Heart right ventricle (tissue), 16 donors: ENCODE data around the gene NADSYN1. TPM values are rescaled to one million over a fixed set of nuclear protein-coding genes. Genes with fewer than 3 reads are reported as not detected.

Source experiments
- ATAC-seq, 8 donors: fragments of 200-7000 bp; cut with Tn5 transposase; one replicate each; pipeline ENCODE4 v1.9.1; 2020; ENCODE audit warnings: mild to moderate bottlenecking in 8 of 8, moderate library complexity in 8 of 8, moderate number of reproducible peaks in 1 of 8
- DNase-seq, 2 donors: peaks; one replicate each; pipeline ENCODE4 v3.0.0-alpha.2; 2020
- H3K27ac ChIP-seq, 10 donors: fragments of 200-600 bp; sonication (generic) in 2 of 10; one replicate each; pipeline versions ENCODE4 v1.5.0 to v1.8.0; 2020 to 2022; ENCODE audit warnings: mild to moderate bottlenecking in 3 of 10
- H3K27me3 ChIP-seq, 7 donors: fragments of 200-600 bp; one replicate each; pipeline ENCODE4 v1.8.0; 2021 to 2022; ENCODE audit warnings: mild to moderate bottlenecking in 2 of 7
- H3K36me3 ChIP-seq, 9 donors: fragments of 200-600 bp; sonication (generic) in 1 of 9; one replicate each; pipeline versions ENCODE4 v1.5.0 to v1.8.0; 2020 to 2022; ENCODE audit warnings: mild to moderate bottlenecking in 2 of 9
- H3K4me1 ChIP-seq, 9 donors: fragments of 200-600 bp; sonication (generic) in 1 of 9; one replicate each; pipeline versions ENCODE4 v1.5.0 to v1.8.0; 2020 to 2022; ENCODE audit warnings: mild to moderate bottlenecking in 4 of 9
- H3K4me3 ChIP-seq, 10 donors: fragments of 200-600 bp; sonication (generic) in 2 of 10; one replicate each; pipeline versions ENCODE4 v1.5.0 to v1.8.0; 2020 to 2022; ENCODE audit warnings: mild to moderate bottlenecking in 7 of 10, moderate library complexity in 2 of 10
- H3K9me3 ChIP-seq, 11 donors: fragments of 200-600 bp in 10 of 11; sonication (generic) in 2 of 11; one replicate each; pipeline versions ENCODE4 v1.5.0 to v1.8.0; 2013 to 2022; ENCODE audit warnings: mild to moderate bottlenecking in 2 of 11, control low read depth in 1 of 11, moderate library complexity in 1 of 11
- CTCF ChIP-seq, 9 donors: fragments of 200-600 bp; sonication (generic) in 2 of 9; IDR thresholded peaks; one replicate each; pipeline versions ENCODE4 v1.5.0 to v1.8.0; 2021 to 2022; ENCODE audit warnings: antibody characterized with exemption in 9 of 9, mild to moderate bottlenecking in 5 of 9, moderate library complexity in 1 of 9
- WGBS, 2 donors: extraction: QIAGEN DNeasy Blood & Tissue Kit; methylation state at CpG; one replicate each; pipeline ENCODE4 v1.1.7; 2013; ENCODE audit warnings: inconsistent platforms in 1 of 2; 5-methylcytosine and 5-hydroxymethylcytosine counted together
- intact Hi-C, 10 donors: fragments of 100-400 bp; cut with DNase I; formaldehyde crosslinking; loops; one replicate each; pipeline versions ENCODE4 v1.11.1 to v1.14.2; 2022
- polyA plus RNA-seq, 2 donors: library from polyadenylated mRNA; stranded (reverse); fragments of 200-250 nt; gene quantifications; one replicate each; pipeline ENCODE4 v1.2.3, GENCODE V29; 2013
- total RNA-seq, 10 donors: library from RNA; stranded (reverse); fragmentation: NEBNext Ultra II Directional in 3 of 10; extraction: Animal tissue kit (Norgen Biotek cat#: 25700) in 3 of 10; gene quantifications; one replicate each; pipeline versions ENCODE4 v1.2.1 to v1.2.4, GENCODE V29; 2021 to 2023
- donor health status: Arrhythmogenic right ventricular cardiomyopathy.
- donor health status: ischemic (EF 13 %, LVEDD 7.1; RV severe dilation, severe dysfunction).
- donor health status: healthy with polysubstance abuse.
- donor health status: DM: no; HTN: yes; CAD: no.
- donor health status: DM: no; HTN: no; CAD: no.
- donor health status: ischemic (EF 25% LVEDD 6.9; RV normal size, moderate dysfunction).
- donor health status: ischemic (EF 25% LVEDD 5.7; RV mildly dilated, moderate dysfunction).
- donor health status: healthy.
- donor health status: DM: yes; HTN: yes; CAD: no.
- donor health status: Ischemic cardiomyopathy.
- donor health status: ischemic (EF 35%, LVEDD 5.7; RV mildly dilated, moderate dysfunction).
- donor health status: nonischemic (EF 11% LVEDD 7.7; RV severe dilation, severe dysfunction).
- donor health status: DM: yes; HTN: yes; CAD: no.
- donor health status: PGD.
- donor health status: ischemic (EF 29% LVEDD 5.4; RV normal size, mild dysfunction).
- donor health status: nonischemic (EF 23%, LVEDD 6.1; RV moderate dilation, normal function).

Gene NADSYN1
- total and polyA plus RNA-seq, 12 donors, result 13.4 to 32.0 (median 16.9) TPM

GRCh38 chr11:71408826-71409225, 44.2 kb upstream of the NADSYN1 start:
- intact Hi-C loops, result no loop called here
- H3K4me1 ChIP-seq, result no peaks in the 10 kb centered on the region
- ATAC-seq (no peak), DNase-seq (no peak)
- peaks cover 0 to 38% (median 12%) of the 10 kb centered on the region in 7 donors for H3K27me3 ChIP-seq
- TF ChIP-seq CTCF (IDR thresholded peaks at IDR 0.05), result no peak
- no peak overlapping the region for H3K27ac ChIP-seq
- WGBS, 2 donors, result 73 to 74% methylated on average over 7 of the region's 7 CpGs
- H3K4me3 ChIP-seq, result no peak overlapping the region
- H3K36me3 ChIP-seq, result no peaks in the 10 kb centered on the region
- no peaks in the 10 kb centered on the region for H3K9me3 ChIP-seq

- Histone ChIP-seq H3K9me3 (no peaks in the 10 kb centered on the region), H3K4me1 (no peaks in the 10 kb centered on the region), H3K36me3 (no peaks in the 10 kb centered on the region), H3K27me3 (peaks cover 0 to 44% (median 15%) of the 10 kb centered on the region in 7 donors), H3K27ac (no peak overlapping the region), H3K4me3 (no peak overlapping the region)
- WGBS, 2 donors, result 78 to 80% methylated on average over 7 of the region's 7 CpGs
- ATAC-seq (no peak), DNase-seq (no peak)
- intact Hi-C loops, result no loop called here
- TF ChIP-seq CTCF (IDR thresholded peaks at IDR 0.05), result no peak
Measured at GRCh38 chr11:71410363-71410966, 42.5 kb upstream of the NADSYN1 start.

- intact Hi-C loops, result no loop called here
- Histone ChIP-seq H3K36me3 (no peaks in the 10 kb centered on the region), H3K4me3 (no peak overlapping the region), H3K4me1 (no peaks in the 10 kb centered on the region), H3K9me3 (no peaks in the 10 kb centered on the region), H3K27me3 (peaks cover 0 to 26% (median 10%) of the 10 kb centered on the region in 7 donors), H3K27ac (no peak overlapping the region)
- TF ChIP-seq CTCF (IDR thresholded peaks at IDR 0.05), result no peak
- no peak for ATAC-seq
- no peak for DNase-seq
Measured at GRCh38 chr11:71414645-71415044, 38.4 kb upstream of the NADSYN1 start.

- ATAC-seq, result peak in 5 of 8 donors; percentile 44 to 70 (median 67)
- 61 to 62% methylated on average over 8 of the region's 8 CpGs for WGBS, 2 donors
Measured at GRCh38 chr11:71418643-71419042, 34.4 kb upstream of the NADSYN1 start.

More at GRCh38 chr11:71418643-71419042, 34.4 kb upstream of the NADSYN1 start:
- Histone ChIP-seq H3K27ac (no peak overlapping the region), H3K4me3 (no peak overlapping the region), H3K9me3 (no peaks in the 10 kb centered on the region), H3K4me1 (no peaks in the 10 kb centered on the region), H3K36me3 (no peaks in the 10 kb centered on the region), H3K27me3 (peaks cover 0 to 16% (median 3%) of the 10 kb centered on the region in 7 donors)
- no peak for DNase-seq
- no peak for TF ChIP-seq CTCF (IDR thresholded peaks at IDR 0.05)
- intact Hi-C loops, result no loop called here
